Measurements from ENCODE around the gene KCNT2.
"Not testable (repeated sequence)": the region's sequence is repeated elsewhere in the genome, so short reads cannot be mapped to it uniquely, and the experiment has no call there.

Gene KCNT2

GRCh38 chr1:196590959-196591358 lies 17.3 kb downstream of the KCNT2 start:
- DNase-seq (ENCODE audit: low spot score) = no peak

- DNase-seq (ENCODE audit: low spot score) = no peak
These were observed 18.1 kb downstream of the KCNT2 start for GRCh38 chr1:196590012-196590708.

- DNase-seq (ENCODE audit: low spot score) = no peak
These were observed 23.5 kb downstream of the KCNT2 start for GRCh38 chr1:196584696-196585095.

- no peak for DNase-seq (ENCODE audit: low spot score)
These were observed 30.9 kb downstream of the KCNT2 start for GRCh38 chr1:196577386-196577785.

GRCh38 chr1:196573226-196573625 lies 35.0 kb downstream of the KCNT2 start:
- no peak for DNase-seq (ENCODE audit: low spot score)

- no peak for DNase-seq (ENCODE audit: low spot score)
These were observed 41.0 kb downstream of the KCNT2 start for GRCh38 chr1:196567238-196567637.

GRCh38 chr1:196563768-196564167 lies 44.5 kb downstream of the KCNT2 start:
- no peak for DNase-seq (ENCODE audit: low spot score)

- no peak for DNase-seq (ENCODE audit: low spot score)
These were observed 48.9 kb downstream of the KCNT2 start for GRCh38 chr1:196559314-196559713.

GRCh38 chr1:196558411-196558810 lies 49.8 kb downstream of the KCNT2 start:
- no peak for DNase-seq (ENCODE audit: low spot score)

- peak; percentile 7 for DNase-seq (ENCODE audit: low spot score)
These were observed 50.4 kb downstream of the KCNT2 start for GRCh38 chr1:196557797-196558196.

GRCh38 chr1:196550731-196551130 lies 57.5 kb downstream of the KCNT2 start:
- no peak for DNase-seq (ENCODE audit: low spot score)

- no peak for DNase-seq (ENCODE audit: low spot score)
These were observed 61.7 kb downstream of the KCNT2 start for GRCh38 chr1:196546272-196547111.

GRCh38 chr1:196545222-196545621 lies 63.0 kb downstream of the KCNT2 start:
- no peak for DNase-seq (ENCODE audit: low spot score)

- DNase-seq (ENCODE audit: low spot score) = no peak
These were observed 63.6 kb downstream of the KCNT2 start for GRCh38 chr1:196544617-196545016.

GRCh38 chr1:196543833-196544232 lies 64.4 kb downstream of the KCNT2 start:
- peak; percentile 14 for DNase-seq (ENCODE audit: low spot score)

GRCh38 chr1:196538473-196538872 lies 69.8 kb downstream of the KCNT2 start:
- DNase-seq (ENCODE audit: low spot score) = peak; percentile 14

- no peak for DNase-seq (ENCODE audit: low spot score)
These were observed 72.5 kb downstream of the KCNT2 start for GRCh38 chr1:196535727-196536126.

- DNase-seq (ENCODE audit: low spot score) = peak; percentile 35
These were observed 76.3 kb downstream of the KCNT2 start for GRCh38 chr1:196531737-196532524.

GRCh38 chr1:196527919-196528318 lies 80.3 kb downstream of the KCNT2 start:
- DNase-seq (ENCODE audit: low spot score) = no peak

- DNase-seq (ENCODE audit: low spot score) = not testable (repeated sequence)
These were observed 85.5 kb downstream of the KCNT2 start for GRCh38 chr1:196522574-196523345.

GRCh38 chr1:196517193-196517592 lies 91.0 kb downstream of the KCNT2 start:
- DNase-seq (ENCODE audit: low spot score) = no peak

- DNase-seq (ENCODE audit: low spot score) = no peak
These were observed 91.9 kb downstream of the KCNT2 start for GRCh38 chr1:196516373-196516772.

Data from Ammon's horn (tissue), 1 donor.